HEK293 (cell line): ENCODE measurements around the gene PHYKPL.
A peak's percentile ranks its signal among the peaks of the same experiment; 100 is the strongest.

Experiments
- CTCF ChIA-PET: fragments of 350-600 bp; formaldehyde crosslinking; extraction: SDS; loops from one replicate; lab custom pipeline; 2021; ENCODE audit warnings: antibody characterized with exemption; lab: Yijun Ruan, JAX
- POLR2A ChIA-PET: fragments of 300-600 bp; formaldehyde crosslinking; extraction: SDS; loops from one replicate; lab custom pipeline; 2020; ENCODE audit warnings: antibody characterized with exemption, inconsistent platforms; lab: Yijun Ruan, JAX
- H3K27ac ChIP-seq: fragments of 200-500 bp; sonication (Bioruptor generic); 2 replicates; pipeline ENCODE4 v1.5.1; 2014; ENCODE audit warnings: low read depth, low read length, control low read depth, inconsistent platforms; ENCODE audit errors: extremely low read depth
- H3K36me3 ChIP-seq, 2 experiments: fragments of 200-500 bp in 1 of 2; sonication (Bioruptor generic) in 1 of 2; 1 replicate in 1 of 2; 2 replicates in 1 of 2; pipeline ENCODE4 v1.5.1; 2014 to 2017; ENCODE audit warnings: inconsistent platforms in 2 of 2, low read length in 2 of 2; ENCODE audit not compliant: control insufficient read depth in 2 of 2, insufficient read depth in 1 of 2
- H3K4me1 ChIP-seq: fragments of 200-500 bp; sonication (Bioruptor generic); 2 replicates; pipeline ENCODE4 v1.5.1; 2014; ENCODE audit warnings: mild to moderate bottlenecking, low read length, inconsistent platforms; ENCODE audit not compliant: control insufficient read depth, insufficient read depth
- H3K4me3 ChIP-seq: 2 replicates; pipeline ENCODE4 v1.5.1; 2011; ENCODE audit warnings: low read depth, mild to moderate bottlenecking, control low read depth, low read length, moderate library complexity
- H3K9me3 ChIP-seq: fragments of 200-500 bp; sonication (Bioruptor generic); 2 replicates; pipeline ENCODE4 v1.5.1; 2014; ENCODE audit warnings: low read depth, low read length, inconsistent platforms; ENCODE audit not compliant: control insufficient read depth, insufficient read depth
- FEZF1 ChIP-seq: fragments of 450-650 bp; formaldehyde crosslinking; IDR thresholded peaks from 2 replicates; pipeline ENCODE4 v1.5.1; 2016; ENCODE audit warnings: missing biosample characterization, missing genetic modification characterization
- GLI4 ChIP-seq: fragments of 450-650 bp; formaldehyde crosslinking; IDR thresholded peaks from 2 replicates; pipeline ENCODE4 v1.5.1; 2016; ENCODE audit warnings: missing biosample characterization, missing genetic modification characterization
- PRDM1 ChIP-seq: fragments of 450-650 bp; formaldehyde crosslinking; IDR thresholded peaks from 2 replicates; pipeline ENCODE4; 2016; ENCODE audit warnings: missing biosample characterization, missing genetic modification characterization
- ZIC2 ChIP-seq: fragments of 450-650 bp; formaldehyde crosslinking; IDR thresholded peaks from 2 replicates; pipeline ENCODE4 v1.5.1; 2016; ENCODE audit warnings: missing biosample characterization, missing genetic modification characterization
- ZNF138 ChIP-seq: fragments of 450-650 bp; formaldehyde crosslinking; IDR thresholded peaks from 2 replicates; pipeline ENCODE4 v1.5.1; 2016; ENCODE audit warnings: missing biosample characterization, missing genetic modification characterization, borderline replicate concordance
- ZNF140 ChIP-seq: fragments of 450-650 bp; formaldehyde crosslinking; IDR thresholded peaks from 2 replicates; pipeline ENCODE4 v1.5.1; 2016; ENCODE audit warnings: missing biosample characterization, missing genetic modification characterization
- ZNF266 ChIP-seq: fragments of 450-650 bp; formaldehyde crosslinking; IDR thresholded peaks from 2 replicates; pipeline ENCODE4 v1.5.1; 2016; ENCODE audit warnings: missing biosample characterization, missing genetic modification characterization, low read depth
- ZNF302 ChIP-seq: fragments of 450-650 bp; formaldehyde crosslinking; IDR thresholded peaks from 2 replicates; pipeline ENCODE4 v1.5.1; 2016; ENCODE audit warnings: missing biosample characterization, missing genetic modification characterization, low read depth
- ZNF48 ChIP-seq: fragments of 450-650 bp; formaldehyde crosslinking; IDR thresholded peaks from 2 replicates; pipeline ENCODE4 v1.5.1; 2016; ENCODE audit warnings: missing biosample characterization, missing genetic modification characterization
- ZNF530 ChIP-seq: fragments of 450-650 bp; formaldehyde crosslinking; IDR thresholded peaks from 2 replicates; pipeline ENCODE4 v1.5.1; 2016; ENCODE audit warnings: low read depth, missing biosample characterization, missing genetic modification characterization
- ZNF555 ChIP-seq: fragments of 450-650 bp; formaldehyde crosslinking; conservative IDR thresholded peaks from 2 replicates; pipeline ENCODE4 v1.5.1; 2017; ENCODE audit warnings: missing biosample characterization, mild to moderate bottlenecking, missing genetic modification characterization, inconsistent platforms
- ZNF626 ChIP-seq: fragments of 450-650 bp; sonication (Bioruptor Pico); formaldehyde crosslinking; IDR thresholded peaks from 2 replicates; pipeline ENCODE4 v1.5.1; 2018; ENCODE audit warnings: missing biosample characterization, missing genetic modification characterization, inconsistent platforms
- ZNF677 ChIP-seq: fragments of 450-650 bp; IDR thresholded peaks from 2 replicates; pipeline ENCODE4 v1.5.0; 2018; ENCODE audit warnings: missing biosample characterization, mild to moderate bottlenecking, missing genetic modification characterization, moderate library complexity
- ZNF792 ChIP-seq: fragments of 450-650 bp; formaldehyde crosslinking; IDR thresholded peaks from 2 replicates; pipeline ENCODE4 v1.5.1; 2016; ENCODE audit warnings: missing biosample characterization, missing genetic modification characterization
- TF ChIP-seq, protein P1 (sequence below): fragments of 450-650 bp; formaldehyde crosslinking; IDR thresholded peaks from 2 replicates; pipeline ENCODE4 v1.5.1; 2016; ENCODE audit warnings: missing biosample characterization, missing genetic modification characterization
- TF ChIP-seq, protein P2 (sequence below): fragments of 450-650 bp; formaldehyde crosslinking; IDR thresholded peaks from 2 replicates; pipeline ENCODE4 v1.5.1; 2016; ENCODE audit warnings: missing biosample characterization, missing genetic modification characterization
- TF ChIP-seq, protein P3 (sequence below): fragments of 450-650 bp; formaldehyde crosslinking; IDR thresholded peaks from 2 replicates; pipeline ENCODE4 v1.5.1; 2016; ENCODE audit warnings: missing biosample characterization, missing genetic modification characterization, low read depth
- TF ChIP-seq, protein P4 (sequence below): fragments of 450-650 bp; formaldehyde crosslinking; IDR thresholded peaks from 2 replicates; pipeline ENCODE4 v1.5.1; 2016; ENCODE audit warnings: missing biosample characterization, missing genetic modification characterization

PHYKPL gene

DNA sequence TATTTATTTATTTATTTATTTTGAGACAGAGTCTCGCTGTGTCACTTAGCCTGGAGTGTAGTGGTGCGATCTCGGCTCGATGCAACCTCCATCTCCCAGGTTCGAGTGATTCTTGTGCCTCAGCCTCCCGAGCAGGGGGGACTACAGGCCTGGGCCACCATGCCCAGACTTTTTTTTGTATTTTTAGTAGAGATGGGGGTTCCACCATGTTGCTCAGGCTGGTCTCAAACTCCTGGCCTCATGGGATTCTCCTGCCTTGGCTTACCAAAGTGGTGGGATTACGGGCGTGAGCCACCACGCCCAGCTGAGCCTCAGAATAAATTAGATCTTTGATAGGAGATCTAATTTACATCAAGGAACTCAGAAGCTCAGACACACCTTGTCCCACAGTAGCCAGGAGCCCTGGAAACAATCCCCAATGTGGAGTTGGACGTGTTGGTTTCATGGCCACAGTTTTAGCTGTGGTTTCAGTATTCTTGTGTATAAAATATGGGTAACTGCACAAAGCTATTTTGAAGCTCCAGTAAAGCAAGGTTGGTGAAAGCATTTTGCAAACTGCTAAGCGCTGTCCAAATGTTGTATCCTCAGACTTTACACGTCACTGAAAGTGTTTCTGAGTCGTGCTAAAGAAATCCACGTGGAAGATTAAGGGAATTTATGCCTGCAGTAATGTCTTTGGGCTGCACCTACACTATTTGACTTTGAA, 31.2 kb downstream of the PHYKPL start:
- peaks cover 6 to 12% of the 10 kb centered on the region in 2 experiments; a peak in 2 of 3 replicates for H3K36me3 ChIP-seq
- no peak overlapping the region for H3K4me3 ChIP-seq
- TF ChIP-seq GLI4 (tag by site-specific recombination), result no peak
- TF ChIP-seq, protein P1, sequence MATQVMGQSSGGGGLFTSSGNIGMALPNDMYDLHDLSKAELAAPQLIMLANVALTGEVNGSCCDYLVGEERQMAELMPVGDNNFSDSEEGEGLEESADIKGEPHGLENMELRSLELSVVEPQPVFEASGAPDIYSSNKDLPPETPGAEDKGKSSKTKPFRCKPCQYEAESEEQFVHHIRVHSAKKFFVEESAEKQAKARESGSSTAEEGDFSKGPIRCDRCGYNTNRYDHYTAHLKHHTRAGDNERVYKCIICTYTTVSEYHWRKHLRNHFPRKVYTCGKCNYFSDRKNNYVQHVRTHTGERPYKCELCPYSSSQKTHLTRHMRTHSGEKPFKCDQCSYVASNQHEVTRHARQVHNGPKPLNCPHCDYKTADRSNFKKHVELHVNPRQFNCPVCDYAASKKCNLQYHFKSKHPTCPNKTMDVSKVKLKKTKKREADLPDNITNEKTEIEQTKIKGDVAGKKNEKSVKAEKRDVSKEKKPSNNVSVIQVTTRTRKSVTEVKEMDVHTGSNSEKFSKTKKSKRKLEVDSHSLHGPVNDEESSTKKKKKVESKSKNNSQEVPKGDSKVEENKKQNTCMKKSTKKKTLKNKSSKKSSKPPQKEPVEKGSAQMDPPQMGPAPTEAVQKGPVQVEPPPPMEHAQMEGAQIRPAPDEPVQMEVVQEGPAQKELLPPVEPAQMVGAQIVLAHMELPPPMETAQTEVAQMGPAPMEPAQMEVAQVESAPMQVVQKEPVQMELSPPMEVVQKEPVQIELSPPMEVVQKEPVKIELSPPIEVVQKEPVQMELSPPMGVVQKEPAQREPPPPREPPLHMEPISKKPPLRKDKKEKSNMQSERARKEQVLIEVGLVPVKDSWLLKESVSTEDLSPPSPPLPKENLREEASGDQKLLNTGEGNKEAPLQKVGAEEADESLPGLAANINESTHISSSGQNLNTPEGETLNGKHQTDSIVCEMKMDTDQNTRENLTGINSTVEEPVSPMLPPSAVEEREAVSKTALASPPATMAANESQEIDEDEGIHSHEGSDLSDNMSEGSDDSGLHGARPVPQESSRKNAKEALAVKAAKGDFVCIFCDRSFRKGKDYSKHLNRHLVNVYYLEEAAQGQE (tag by site-specific recombination), result peak; percentile 83
- ChIA-PET POLR2A (interaction anchor here (1.2 kb wide), 1 partner anchor 48 kb away, joined by 4 read pairs; the partner anchor contains the start of gene NHP2), CTCF (interaction anchor here (0.6 to 1.9 kb wide), 2 partner anchors 25 to 126 kb away, joined by 3 to 5 read pairs; no protein-coding TSS in a partner anchor)
- H3K27ac ChIP-seq, result no peak overlapping the region
- H3K4me1 ChIP-seq, result no peaks in the 10 kb centered on the region
- H3K9me3 ChIP-seq, result no peaks in the 10 kb centered on the region

DNA sequence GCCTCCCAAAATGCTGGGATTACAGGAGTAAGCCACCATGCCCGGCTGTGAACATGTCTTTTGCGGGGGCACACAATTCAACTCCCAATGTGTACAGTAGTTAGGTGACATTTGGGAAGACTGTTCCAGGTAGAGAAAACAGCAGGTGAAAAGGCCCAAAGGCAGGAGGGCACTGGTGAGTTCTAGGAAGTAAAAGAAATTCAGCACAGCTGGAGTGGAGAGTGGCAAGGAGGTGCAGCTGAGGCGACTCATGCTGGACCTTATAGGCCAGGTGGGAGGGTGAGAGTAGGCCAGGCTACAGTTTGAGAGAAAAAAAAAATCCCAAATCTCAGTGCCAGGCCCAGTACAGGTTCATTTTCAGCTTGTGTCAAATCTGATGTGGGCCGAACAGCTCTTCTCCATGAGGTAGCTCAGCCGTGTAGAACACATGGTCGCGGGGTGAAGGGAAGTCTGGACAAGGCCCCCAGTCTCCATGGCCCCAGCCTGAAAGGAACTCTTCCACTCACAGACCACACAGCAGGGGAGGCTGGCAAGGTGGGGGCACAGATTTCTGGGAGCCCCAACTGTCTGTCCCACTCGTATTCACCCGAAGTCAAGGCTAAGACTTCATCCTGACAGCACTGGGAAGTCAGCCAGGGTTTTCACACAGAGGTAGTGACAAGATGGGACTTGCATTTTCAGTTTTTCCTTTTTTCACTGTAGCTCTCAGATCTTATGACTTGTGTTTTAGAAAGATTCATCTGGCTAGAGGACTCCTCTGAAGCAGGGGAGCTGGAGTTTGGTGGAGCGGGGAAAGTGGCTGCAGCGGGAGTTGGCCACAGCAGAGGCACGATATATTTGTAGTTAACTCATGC, 32.8 kb downstream of the PHYKPL start:
- Histone ChIP-seq H3K4me1 (no peaks in the 10 kb centered on the region), H3K27ac (no peak overlapping the region), H3K4me3 (no peak overlapping the region), H3K9me3 (no peaks in the 10 kb centered on the region), H3K36me3 (no peaks in the 10 kb centered on the region)
- ChIA-PET POLR2A (interaction anchor here (1.1 kb wide), 1 partner anchor 84 kb away, joined by 4 read pairs; no protein-coding TSS in a partner anchor), CTCF (no interaction called here)
- TF ChIP-seq FEZF1 (tag by site-specific recombination) (no peak), ZNF138 (tag by site-specific recombination) (no peak), ZNF626 (tag by site-specific recombination) (no peak), ZNF140 (tag by site-specific recombination) (no peak), ZNF677 (tag by site-specific recombination) (no peak), ZNF555 (tag by site-specific recombination) (no peak), ZNF48 (tag by site-specific recombination) (no peak), PRDM1 (tag by site-specific recombination) (peak; percentile 73), ZIC2 (tag by site-specific recombination) (peak; percentile 50), ZNF266 (tag by site-specific recombination) (no peak), ZNF792 (no peak), ZNF530 (tag by site-specific recombination) (no peak), ZNF302 (no peak)
- TF ChIP-seq, protein P2, sequence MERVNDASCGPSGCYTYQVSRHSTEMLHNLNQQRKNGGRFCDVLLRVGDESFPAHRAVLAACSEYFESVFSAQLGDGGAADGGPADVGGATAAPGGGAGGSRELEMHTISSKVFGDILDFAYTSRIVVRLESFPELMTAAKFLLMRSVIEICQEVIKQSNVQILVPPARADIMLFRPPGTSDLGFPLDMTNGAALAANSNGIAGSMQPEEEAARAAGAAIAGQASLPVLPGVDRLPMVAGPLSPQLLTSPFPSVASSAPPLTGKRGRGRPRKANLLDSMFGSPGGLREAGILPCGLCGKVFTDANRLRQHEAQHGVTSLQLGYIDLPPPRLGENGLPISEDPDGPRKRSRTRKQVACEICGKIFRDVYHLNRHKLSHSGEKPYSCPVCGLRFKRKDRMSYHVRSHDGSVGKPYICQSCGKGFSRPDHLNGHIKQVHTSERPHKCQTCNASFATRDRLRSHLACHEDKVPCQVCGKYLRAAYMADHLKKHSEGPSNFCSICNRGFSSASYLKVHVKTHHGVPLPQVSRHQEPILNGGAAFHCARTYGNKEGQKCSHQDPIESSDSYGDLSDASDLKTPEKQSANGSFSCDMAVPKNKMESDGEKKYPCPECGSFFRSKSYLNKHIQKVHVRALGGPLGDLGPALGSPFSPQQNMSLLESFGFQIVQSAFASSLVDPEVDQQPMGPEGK (tag by site-specific recombination), result no peak
- TF ChIP-seq, protein P3, sequence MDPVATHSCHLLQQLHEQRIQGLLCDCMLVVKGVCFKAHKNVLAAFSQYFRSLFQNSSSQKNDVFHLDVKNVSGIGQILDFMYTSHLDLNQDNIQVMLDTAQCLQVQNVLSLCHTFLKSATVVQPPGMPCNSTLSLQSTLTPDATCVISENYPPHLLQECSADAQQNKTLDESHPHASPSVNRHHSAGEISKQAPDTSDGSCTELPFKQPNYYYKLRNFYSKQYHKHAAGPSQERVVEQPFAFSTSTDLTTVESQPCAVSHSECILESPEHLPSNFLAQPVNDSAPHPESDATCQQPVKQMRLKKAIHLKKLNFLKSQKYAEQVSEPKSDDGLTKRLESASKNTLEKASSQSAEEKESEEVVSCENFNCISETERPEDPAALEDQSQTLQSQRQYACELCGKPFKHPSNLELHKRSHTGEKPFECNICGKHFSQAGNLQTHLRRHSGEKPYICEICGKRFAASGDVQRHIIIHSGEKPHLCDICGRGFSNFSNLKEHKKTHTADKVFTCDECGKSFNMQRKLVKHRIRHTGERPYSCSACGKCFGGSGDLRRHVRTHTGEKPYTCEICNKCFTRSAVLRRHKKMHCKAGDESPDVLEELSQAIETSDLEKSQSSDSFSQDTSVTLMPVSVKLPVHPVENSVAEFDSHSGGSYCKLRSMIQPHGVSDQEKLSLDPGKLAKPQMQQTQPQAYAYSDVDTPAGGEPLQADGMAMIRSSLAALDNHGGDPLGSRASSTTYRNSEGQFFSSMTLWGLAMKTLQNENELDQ, result no peak
- TF ChIP-seq, protein P1 (tag by site-specific recombination), result peak; percentile 68
- TF ChIP-seq, protein P4, sequence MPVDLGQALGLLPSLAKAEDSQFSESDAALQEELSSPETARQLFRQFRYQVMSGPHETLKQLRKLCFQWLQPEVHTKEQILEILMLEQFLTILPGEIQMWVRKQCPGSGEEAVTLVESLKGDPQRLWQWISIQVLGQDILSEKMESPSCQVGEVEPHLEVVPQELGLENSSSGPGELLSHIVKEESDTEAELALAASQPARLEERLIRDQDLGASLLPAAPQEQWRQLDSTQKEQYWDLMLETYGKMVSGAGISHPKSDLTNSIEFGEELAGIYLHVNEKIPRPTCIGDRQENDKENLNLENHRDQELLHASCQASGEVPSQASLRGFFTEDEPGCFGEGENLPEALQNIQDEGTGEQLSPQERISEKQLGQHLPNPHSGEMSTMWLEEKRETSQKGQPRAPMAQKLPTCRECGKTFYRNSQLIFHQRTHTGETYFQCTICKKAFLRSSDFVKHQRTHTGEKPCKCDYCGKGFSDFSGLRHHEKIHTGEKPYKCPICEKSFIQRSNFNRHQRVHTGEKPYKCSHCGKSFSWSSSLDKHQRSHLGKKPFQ (tag by site-specific recombination), result no peak
